Neuron (in vitro differentiated cells): ENCODE measurements around the gene METTL9.
"Not testable (repeated sequence)": the region's sequence is repeated elsewhere in the genome, so short reads cannot be mapped to it uniquely, and the experiment has no call there.

Source experiments
- H2AFZ ChIP-seq: one replicate; pipeline ENCODE4 v1.6.1; 2013; ENCODE audit warnings: low read depth, mild to moderate bottlenecking, inconsistent platforms, low read length, moderate library complexity
- H3K27me3 ChIP-seq: one replicate; pipeline ENCODE4 v1.6.1; 2013; ENCODE audit warnings: low read length; ENCODE audit not compliant: insufficient read depth
- H3K36me3 ChIP-seq: one replicate; pipeline ENCODE4 v1.6.1; 2013; ENCODE audit warnings: low read length; ENCODE audit not compliant: insufficient read depth
- H3K4me1 ChIP-seq: one replicate; pipeline ENCODE4 v1.6.1; 2013; ENCODE audit warnings: low read length; ENCODE audit not compliant: insufficient read depth
- H3K4me3 ChIP-seq: 2 replicates; pipeline ENCODE4 v1.5.1; 2013; ENCODE audit warnings: mild to moderate bottlenecking, low read length, moderate library complexity
- H3K9me3 ChIP-seq: one replicate; pipeline ENCODE4 v1.6.1; 2013; ENCODE audit warnings: low read length

METTL9 gene

GRCh38 chr16:21605848-21606247, 6.5 kb downstream of the METTL9 start:
- peaks cover 42% of the 10 kb centered on the region for H3K4me1 ChIP-seq

GRCh38 chr16:21608639-21609328, 9.4 kb downstream of the METTL9 start:
- no peaks in the 10 kb centered on the region for H3K9me3 ChIP-seq
- peaks cover 39% of the 10 kb centered on the region for H3K4me1 ChIP-seq
- H2AFZ ChIP-seq, result no peak overlapping the region
- no peaks in the 10 kb centered on the region for H3K27me3 ChIP-seq
- H3K36me3 ChIP-seq, result peaks cover 1% of the 10 kb centered on the region
- H3K4me3 ChIP-seq, result no peak overlapping the region

More at GRCh38 chr16:21605848-21606247, 6.5 kb downstream of the METTL9 start:
- H2AFZ ChIP-seq, H3K27me3 ChIP-seq, H3K4me3 ChIP-seq, H3K36me3 ChIP-seq, H3K9me3 ChIP-seq: not testable (repeated sequence)

GRCh38 chr16:21610006-21610544, 10.7 kb downstream of the METTL9 start:
- Histone ChIP-seq H3K4me1 (peaks cover 34% of the 10 kb centered on the region), H3K36me3 (peaks cover 9% of the 10 kb centered on the region), H3K9me3 (no peaks in the 10 kb centered on the region), H2AFZ (no peak overlapping the region), H3K4me3 (no peak overlapping the region), H3K27me3 (no peaks in the 10 kb centered on the region)

- Histone ChIP-seq H3K4me1 (peaks cover 34% of the 10 kb centered on the region), H3K27me3 (no peaks in the 10 kb centered on the region), H3K4me3 (no peak overlapping the region), H3K36me3 (peaks cover 9% of the 10 kb centered on the region), H2AFZ (no peak overlapping the region), H3K9me3 (no peaks in the 10 kb centered on the region)
These were observed 11.4 kb downstream of the METTL9 start for GRCh38 chr16:21610766-21611165.

GRCh38 chr16:21611198-21611555, 11.8 kb downstream of the METTL9 start:
- Histone ChIP-seq H2AFZ (no peak overlapping the region), H3K4me3 (no peak overlapping the region), H3K27me3 (no peaks in the 10 kb centered on the region), H3K4me1 (peaks cover 34% of the 10 kb centered on the region), H3K9me3 (no peaks in the 10 kb centered on the region), H3K36me3 (peaks cover 11% of the 10 kb centered on the region)

- H3K9me3 ChIP-seq, result no peaks in the 10 kb centered on the region
- peaks cover 15% of the 10 kb centered on the region for H3K36me3 ChIP-seq
- no peak overlapping the region for H3K4me3 ChIP-seq
- no peaks in the 10 kb centered on the region for H3K27me3 ChIP-seq
- H2AFZ ChIP-seq, result no peak overlapping the region
- peaks cover 34% of the 10 kb centered on the region for H3K4me1 ChIP-seq
These were observed 12.4 kb downstream of the METTL9 start for GRCh38 chr16:21611556-21612384.

GRCh38 chr16:21613361-21613760, 14.0 kb downstream of the METTL9 start:
- H3K4me1 ChIP-seq, result peaks cover 34% of the 10 kb centered on the region
- H3K4me3 ChIP-seq, result no peak overlapping the region

GRCh38 chr16:21613781-21614180, 14.4 kb downstream of the METTL9 start:
- H3K27me3 ChIP-seq, result no peaks in the 10 kb centered on the region
- no peaks in the 10 kb centered on the region for H3K9me3 ChIP-seq
- peaks cover 25% of the 10 kb centered on the region for H3K36me3 ChIP-seq
- no peak overlapping the region for H3K4me3 ChIP-seq
- peaks cover 33% of the 10 kb centered on the region for H3K4me1 ChIP-seq
- H2AFZ ChIP-seq, result no peak overlapping the region

More at GRCh38 chr16:21613361-21613760, 14.0 kb downstream of the METTL9 start:
- Histone ChIP-seq H3K9me3 (no peaks in the 10 kb centered on the region), H3K27me3 (no peaks in the 10 kb centered on the region), H2AFZ (no peak overlapping the region), H3K36me3 (peaks cover 24% of the 10 kb centered on the region)

- H3K4me1 ChIP-seq, result peaks cover 21% of the 10 kb centered on the region
These were observed 15.5 kb downstream of the METTL9 start for GRCh38 chr16:21614896-21615295.

GRCh38 chr16:21617607-21618006, 18.2 kb downstream of the METTL9 start:
- no peaks in the 10 kb centered on the region for H3K4me1 ChIP-seq
- peaks cover 44% of the 10 kb centered on the region for H3K36me3 ChIP-seq

More at GRCh38 chr16:21614896-21615295, 15.5 kb downstream of the METTL9 start:
- H3K36me3 ChIP-seq, result peaks cover 32% of the 10 kb centered on the region
- H2AFZ ChIP-seq, result no peak overlapping the region
- no peaks in the 10 kb centered on the region for H3K27me3 ChIP-seq
- H3K9me3 ChIP-seq, result no peaks in the 10 kb centered on the region
- H3K4me3 ChIP-seq, result no peak overlapping the region

GRCh38 chr16:21618281-21618680, 18.9 kb downstream of the METTL9 start:
- no peaks in the 10 kb centered on the region for H3K9me3 ChIP-seq
- no peak overlapping the region for H3K4me3 ChIP-seq
- H2AFZ ChIP-seq, result no peak overlapping the region
- H3K36me3 ChIP-seq, result peaks cover 48% of the 10 kb centered on the region
- H3K4me1 ChIP-seq, result no peaks in the 10 kb centered on the region
- H3K27me3 ChIP-seq, result no peaks in the 10 kb centered on the region

More at GRCh38 chr16:21617607-21618006, 18.2 kb downstream of the METTL9 start:
- H3K27me3 ChIP-seq, result no peaks in the 10 kb centered on the region
- no peaks in the 10 kb centered on the region for H3K9me3 ChIP-seq
- no peak overlapping the region for H3K4me3 ChIP-seq
- H2AFZ ChIP-seq, result no peak overlapping the region

- Histone ChIP-seq H3K4me3 (no peak overlapping the region), H3K4me1 (no peaks in the 10 kb centered on the region), H3K9me3 (no peaks in the 10 kb centered on the region), H2AFZ (no peak overlapping the region), H3K36me3 (peaks cover 44% of the 10 kb centered on the region), H3K27me3 (no peaks in the 10 kb centered on the region)
These were observed 20.5 kb downstream of the METTL9 start for GRCh38 chr16:21619765-21620425.

- Histone ChIP-seq H3K27me3 (no peaks in the 10 kb centered on the region), H3K36me3 (peaks cover 51% of the 10 kb centered on the region), H3K4me1 (no peaks in the 10 kb centered on the region), H3K4me3 (no peak overlapping the region), H2AFZ (no peak overlapping the region), H3K9me3 (no peaks in the 10 kb centered on the region)
These were observed 21.2 kb downstream of the METTL9 start for GRCh38 chr16:21620592-21620991.
